Neutrophil (primary cell): Measurements from ENCODE around the gene CYP3A4.
"Not testable (repeated sequence)": the region's sequence is repeated elsewhere in the genome, so short reads cannot be mapped to it uniquely, and the experiment has no call there.

Experiments used
- H3K27ac ChIP-seq: fragments of 200-600 bp; sonication (generic); 2 replicates; pipeline ENCODE4 v1.5.1; 2016; ENCODE audit warnings: mild to moderate bottlenecking, moderate library complexity
- H3K27me3 ChIP-seq: fragments of 200-600 bp; sonication (generic); 2 replicates; pipeline ENCODE4 v1.6.0; 2016; ENCODE audit warnings: mild to moderate bottlenecking
- H3K36me3 ChIP-seq: fragments of 200-600 bp; sonication (generic); 2 replicates; pipeline ENCODE4 v1.5.1; 2017
- H3K4me1 ChIP-seq, 2 experiments: fragments of 200-600 bp in 1 of 2; sonication (generic) in 1 of 2; 1 replicate in 1 of 2; 2 replicates in 1 of 2; pipeline versions ENCODE4 v1.5.1 to v1.6.1; 2013 to 2016; ENCODE audit warnings: low read depth in 1 of 2, low read length in 1 of 2, mild to moderate bottlenecking in 1 of 2, moderate library complexity in 1 of 2; ENCODE audit not compliant: control insufficient read depth in 1 of 2, insufficient read depth in 1 of 2
- H3K4me3 ChIP-seq, 2 experiments: fragments of 200-600 bp in 1 of 2; sonication (generic) in 1 of 2; 1 replicate in 1 of 2; 2 replicates in 1 of 2; pipeline ENCODE4 v1.5.1; 2013 to 2016; ENCODE audit warnings: low read depth in 1 of 2, low read length in 1 of 2, mild to moderate bottlenecking in 1 of 2, moderate library complexity in 1 of 2
- H3K9me3 ChIP-seq: fragments of 200-600 bp; sonication (generic); 2 replicates; pipeline ENCODE4 v1.5.1; 2016
- CTCF ChIP-seq: fragments of 200-600 bp; sonication (generic); IDR thresholded peaks from 2 replicates; pipeline ENCODE4 v1.5.1; 2016; ENCODE audit warnings: antibody characterized with exemption

CYP3A4 gene

GRCh38 chr7:99782012-99782953 lies 1.7 kb downstream of the CYP3A4 start:
- H3K27ac ChIP-seq, result no peak overlapping the region
- H3K4me1 ChIP-seq, result no peaks in the 10 kb centered on the region
- no peak for TF ChIP-seq CTCF
- H3K9me3 ChIP-seq, result no peaks in the 10 kb centered on the region
- no peak overlapping the region for H3K4me3 ChIP-seq
- no peaks in the 10 kb centered on the region for H3K36me3 ChIP-seq
- peaks cover 80% of the 10 kb centered on the region for H3K27me3 ChIP-seq

GRCh38 chr7:99780588-99780987 lies 3.4 kb downstream of the CYP3A4 start:
- no peak for TF ChIP-seq CTCF
- H3K36me3 ChIP-seq, result no peaks in the 10 kb centered on the region
- H3K4me3 ChIP-seq, result no peak overlapping the region
- no peak overlapping the region for H3K27ac ChIP-seq
- H3K4me1 ChIP-seq, result no peaks in the 10 kb centered on the region
- peaks cover 64% of the 10 kb centered on the region for H3K27me3 ChIP-seq
- H3K9me3 ChIP-seq, result no peaks in the 10 kb centered on the region

GRCh38 chr7:99779949-99780348 lies 4.0 kb downstream of the CYP3A4 start:
- no peaks in the 10 kb centered on the region for H3K9me3 ChIP-seq
- H3K4me3 ChIP-seq, result no peak overlapping the region
- H3K27ac ChIP-seq, result no peak overlapping the region
- H3K36me3 ChIP-seq, result no peaks in the 10 kb centered on the region
- no peaks in the 10 kb centered on the region for H3K4me1 ChIP-seq
- H3K27me3 ChIP-seq, result peaks cover 57% of the 10 kb centered on the region
- no peak for TF ChIP-seq CTCF

GRCh38 chr7:99778880-99779279 lies 5.1 kb downstream of the CYP3A4 start:
- Histone ChIP-seq H3K27ac (no peak overlapping the region), H3K27me3 (peaks cover 49% of the 10 kb centered on the region), H3K4me3 (no peak overlapping the region), H3K36me3 (no peaks in the 10 kb centered on the region), H3K9me3 (no peaks in the 10 kb centered on the region), H3K4me1 (no peaks in the 10 kb centered on the region)
- no peak for TF ChIP-seq CTCF

GRCh38 chr7:99773395-99773794 lies 10.6 kb downstream of the CYP3A4 start:
- H3K36me3 ChIP-seq, H3K4me3 ChIP-seq, H3K4me1 ChIP-seq, H3K9me3 ChIP-seq, H3K27ac ChIP-seq: not testable (repeated sequence)
- peaks cover 38% of the 10 kb centered on the region for H3K27me3 ChIP-seq

- H3K9me3 ChIP-seq, result no peaks in the 10 kb centered on the region
- no peak overlapping the region for H3K27ac ChIP-seq
- H3K4me3 ChIP-seq, result no peak overlapping the region
- H3K4me1 ChIP-seq, result no peaks in the 10 kb centered on the region
- H3K27me3 ChIP-seq, result peaks cover 31% of the 10 kb centered on the region
- no peaks in the 10 kb centered on the region for H3K36me3 ChIP-seq
- TF ChIP-seq CTCF, result no peak
Observed at GRCh38 chr7:99772565-99772964, 11.4 kb downstream of the CYP3A4 start.

- H3K36me3 ChIP-seq, H3K4me3 ChIP-seq, H3K9me3 ChIP-seq, H3K4me1 ChIP-seq, H3K27ac ChIP-seq: not testable (repeated sequence)
- peaks cover 33% of the 10 kb centered on the region for H3K27me3 ChIP-seq
Observed at GRCh38 chr7:99769494-99769893, 14.5 kb downstream of the CYP3A4 start.
